ENCODE data around the gene CPZ.

GRCh38 chr4:8568068-8568668, 24.4 kb upstream of the CPZ start:
- TF ChIP-seq POLR2AphosphoS5 (IDR thresholded peaks at IDR 0.05; ENCODE audit: low read depth, low read length) (no peak), POLR2A (IDR thresholded peaks at IDR 0.05; ENCODE audit: low read depth, low read length) (no peak), TAF1 (IDR thresholded peaks at IDR 0.05; ENCODE audit: low read depth, low read length) (no peak), POU2F2 (IDR thresholded peaks at IDR 0.05; ENCODE audit: low read depth, low read length) (no peak), PAX5 (IDR thresholded peaks at IDR 0.05; ENCODE audit: insufficient read depth, low read length, severe bottlenecking) (no peak)
